GM19239 (cell line): ENCODE results near the gene CHAC1.
A peak's percentile ranks its signal among the peaks of the same experiment; 100 is the strongest.

Experiments used
- DNase-seq: peaks from one replicate; pipeline ENCODE4 v3.0.0; 2011; ENCODE audit warnings: low spot score; ENCODE audit not compliant: insufficient read length
- FAIRE-seq: peaks from 2 replicates; lab custom pipeline; 2011; peaks lifted over from hg19 to GRCh38; lab: Jason Lieb, UNC

The CHAC1 gene, protein sequence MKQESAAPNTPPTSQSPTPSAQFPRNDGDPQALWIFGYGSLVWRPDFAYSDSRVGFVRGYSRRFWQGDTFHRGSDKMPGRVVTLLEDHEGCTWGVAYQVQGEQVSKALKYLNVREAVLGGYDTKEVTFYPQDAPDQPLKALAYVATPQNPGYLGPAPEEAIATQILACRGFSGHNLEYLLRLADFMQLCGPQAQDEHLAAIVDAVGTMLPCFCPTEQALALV

GRCh38 chr15:40952901-40953712 is at the start of gene CHAC1:
Gene CHAC1 (plus strand): TSS chr15:40953471. CDS start chr15:40953584, 113 bp downstream.
- DNase-seq (peak; percentile 99), FAIRE-seq (peak; percentile 94)

- DNase-seq (no peak), FAIRE-seq (no peak)
Observed at GRCh38 chr15:40904552-40905201, 48.6 kb upstream of the CHAC1 start.

DNA sequence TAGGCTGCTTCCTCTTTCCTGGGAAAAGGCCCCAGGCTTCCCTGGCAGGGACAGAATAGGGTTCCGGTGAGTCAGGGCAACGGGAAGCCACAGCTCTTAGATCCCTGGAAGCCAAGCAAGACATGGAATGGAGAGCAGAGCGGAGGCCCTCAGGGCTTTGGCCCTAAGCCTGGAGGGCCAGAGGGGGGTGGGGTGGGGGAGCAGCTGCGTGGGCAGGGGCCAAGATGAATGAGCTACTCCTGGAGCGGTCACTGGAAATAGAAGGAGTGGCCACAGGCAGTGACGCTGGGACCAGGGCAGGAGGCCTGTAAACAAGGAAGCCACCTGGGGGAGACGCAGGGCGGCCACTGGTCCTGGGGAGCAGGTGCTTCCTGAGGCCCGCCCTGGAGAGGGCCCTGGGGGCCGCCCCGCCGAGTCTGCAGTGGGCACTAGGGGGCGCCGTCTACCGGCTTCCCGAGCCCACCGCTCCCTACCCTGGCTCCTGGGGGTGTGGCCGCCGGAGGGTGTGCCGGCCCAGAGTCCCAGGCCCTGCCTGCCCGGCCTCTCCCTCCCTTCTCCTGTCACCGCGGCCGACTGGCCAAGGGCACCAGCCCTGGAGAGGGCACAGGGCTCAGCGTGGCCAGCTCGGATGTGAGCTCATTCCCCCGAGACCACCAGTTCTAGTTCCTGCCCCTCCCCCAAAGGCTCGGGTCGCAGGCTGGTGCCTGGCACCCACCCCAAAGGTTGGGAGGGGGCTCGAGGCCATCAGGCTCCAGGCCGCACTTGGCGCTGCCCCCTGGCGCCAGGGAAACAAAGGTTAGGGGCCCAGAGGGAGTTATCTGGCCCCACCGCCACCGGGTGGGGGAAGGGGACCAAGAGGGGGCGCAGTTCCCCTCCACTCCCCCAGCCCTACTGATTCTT is 46.9 kb upstream of the CHAC1 start:
- peak; percentile 77 for DNase-seq
- FAIRE-seq, result no peak

- FAIRE-seq, result no peak
- DNase-seq, result no peak
Observed at GRCh38 chr15:40906991-40907802, 46.1 kb upstream of the CHAC1 start.

DNA sequence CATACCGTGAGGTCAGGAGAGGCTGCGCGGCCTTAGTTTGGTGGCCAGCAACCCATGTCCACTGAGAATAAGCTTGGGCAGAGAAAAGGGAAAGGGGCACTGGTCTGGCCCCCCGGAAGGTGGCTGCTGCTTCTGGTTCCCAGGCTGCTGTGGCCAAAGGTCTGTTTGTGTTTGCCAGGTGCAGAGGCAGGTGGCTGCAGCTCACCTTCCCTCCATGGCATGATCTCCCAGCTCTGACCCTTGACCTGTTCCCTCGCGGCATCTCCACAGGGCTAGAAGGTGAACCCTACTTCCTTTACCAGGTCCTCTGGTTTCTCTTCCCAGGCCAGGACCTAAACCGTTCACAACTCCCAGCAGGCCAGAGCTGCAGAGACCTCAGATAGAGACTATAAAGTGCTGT is 45.2 kb upstream of the CHAC1 start:
- DNase-seq, result no peak
- FAIRE-seq, result no peak

DNA sequence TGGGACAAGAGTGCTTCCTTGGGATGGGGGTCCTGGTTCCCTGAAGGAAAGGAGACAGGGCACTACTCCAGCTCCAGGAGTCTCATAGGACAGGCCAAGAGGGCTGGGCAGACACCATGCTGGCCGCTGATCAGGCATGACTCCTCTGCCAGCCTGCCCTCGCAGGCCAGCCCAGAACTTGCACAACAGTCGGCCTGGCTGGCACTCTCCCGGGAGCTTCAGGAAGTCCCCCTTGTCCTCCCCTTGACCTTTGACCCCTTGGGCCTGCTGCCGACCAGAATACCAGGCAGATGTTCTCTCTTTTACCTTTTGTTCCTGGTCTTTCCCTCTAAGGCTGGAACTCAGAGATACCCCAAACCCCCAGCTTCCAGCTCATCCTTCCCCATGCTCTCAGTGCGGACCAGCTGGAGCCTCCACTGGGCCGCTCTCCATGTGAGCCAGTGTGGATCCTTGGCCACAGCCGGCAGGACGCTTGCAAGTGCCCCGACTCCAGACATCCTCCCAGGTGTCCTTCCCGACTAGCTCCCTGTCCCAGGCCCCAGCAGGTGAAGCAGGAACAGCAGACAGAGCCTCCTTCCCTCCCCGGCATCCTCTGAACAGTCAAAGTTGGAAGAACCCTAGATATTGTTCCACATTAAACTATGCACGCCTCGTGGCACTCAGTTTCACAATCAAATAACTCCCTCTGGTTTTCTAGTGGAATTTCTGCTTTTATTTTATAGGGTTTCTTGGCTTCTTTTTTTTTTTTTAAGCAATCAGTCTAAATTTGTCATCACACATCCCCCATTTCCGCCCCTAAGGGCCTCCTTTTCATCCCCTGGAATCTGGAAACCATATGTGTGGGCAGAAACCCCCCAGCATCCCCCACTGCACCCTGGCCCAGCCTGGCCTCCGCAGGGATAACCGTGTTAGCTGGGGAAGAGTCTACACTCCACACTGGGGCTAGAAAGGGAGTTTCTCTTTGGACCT is 43.3 kb upstream of the CHAC1 start:
- no peak for FAIRE-seq
- DNase-seq, result no peak

DNA sequence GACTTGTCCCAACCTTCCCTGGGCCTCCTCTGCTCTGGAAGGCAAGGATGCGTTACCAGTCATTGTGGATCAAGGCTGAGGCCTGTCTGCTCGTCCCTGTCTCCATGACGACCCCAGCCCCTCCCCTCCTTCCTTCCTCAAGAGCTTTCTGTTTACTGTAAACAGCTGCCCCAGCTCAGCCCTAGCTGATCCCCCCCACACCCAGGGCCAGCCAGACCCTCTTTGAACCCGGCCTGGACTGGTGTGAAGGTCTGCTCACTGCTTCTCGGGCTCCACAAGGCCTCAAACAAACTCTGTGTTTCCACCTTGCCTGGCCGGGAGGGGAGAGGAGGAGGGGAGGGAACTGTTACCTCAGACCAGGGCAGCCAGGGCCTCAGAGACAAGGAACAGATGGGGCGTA is 42.1 kb upstream of the CHAC1 start:
- no peak for FAIRE-seq
- DNase-seq, result no peak

GRCh38 chr15:40911693-40912092 is 41.6 kb upstream of the CHAC1 start:
- DNase-seq (no peak), FAIRE-seq (no peak)

GRCh38 chr15:40912478-40912877 is 40.8 kb upstream of the CHAC1 start:
- DNase-seq (no peak), FAIRE-seq (no peak)

- FAIRE-seq (no peak), DNase-seq (no peak)
Observed at GRCh38 chr15:40914013-40914412, 39.3 kb upstream of the CHAC1 start.

- FAIRE-seq (no peak), DNase-seq (no peak)
Observed at GRCh38 chr15:40914486-40914885, 38.8 kb upstream of the CHAC1 start.

- FAIRE-seq (no peak), DNase-seq (no peak)
Observed at GRCh38 chr15:40915116-40915661, 38.1 kb upstream of the CHAC1 start.

DNA sequence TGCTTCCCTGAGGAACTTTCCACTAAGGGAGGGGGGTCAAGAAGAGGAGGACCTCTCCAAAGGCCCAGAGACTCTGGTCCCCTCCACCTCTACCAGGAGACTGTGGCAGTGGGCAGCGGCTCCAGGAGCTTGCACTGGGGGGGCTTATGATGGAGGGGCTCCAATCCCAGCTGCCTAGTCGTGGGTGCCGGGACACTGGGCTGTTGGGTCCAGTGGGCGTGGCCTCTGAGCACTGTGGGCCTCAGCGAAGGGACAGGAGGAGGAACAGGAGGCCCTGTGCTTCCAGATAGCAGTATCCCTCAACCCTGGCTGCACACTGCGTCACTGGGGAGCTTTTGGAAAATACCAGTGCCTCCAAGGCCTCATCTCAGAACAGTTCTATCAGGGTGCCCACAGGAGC is 37.6 kb upstream of the CHAC1 start:
- DNase-seq, result no peak
- FAIRE-seq, result no peak

DNA sequence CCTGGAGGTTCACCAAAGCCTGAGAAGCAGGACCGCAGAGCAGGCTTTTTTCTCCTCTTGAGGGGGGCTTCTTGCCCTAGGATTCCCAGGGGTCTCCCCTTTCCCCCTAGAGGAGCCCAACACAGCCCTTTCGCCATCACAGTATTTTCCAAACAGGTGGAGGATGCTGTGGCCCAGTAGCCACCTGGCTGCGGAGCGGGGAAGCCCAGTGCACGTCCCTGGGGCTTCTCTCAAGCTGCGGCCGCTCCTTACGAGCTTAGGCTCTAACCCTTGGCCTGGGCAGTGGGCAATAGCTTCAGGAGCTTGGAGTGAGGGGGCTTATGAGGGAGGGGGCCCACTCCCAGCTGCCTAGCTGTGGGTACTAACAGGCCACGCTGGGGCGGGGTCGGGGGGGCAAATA is 35.7 kb upstream of the CHAC1 start:
- DNase-seq, result no peak
- no peak for FAIRE-seq

DNA sequence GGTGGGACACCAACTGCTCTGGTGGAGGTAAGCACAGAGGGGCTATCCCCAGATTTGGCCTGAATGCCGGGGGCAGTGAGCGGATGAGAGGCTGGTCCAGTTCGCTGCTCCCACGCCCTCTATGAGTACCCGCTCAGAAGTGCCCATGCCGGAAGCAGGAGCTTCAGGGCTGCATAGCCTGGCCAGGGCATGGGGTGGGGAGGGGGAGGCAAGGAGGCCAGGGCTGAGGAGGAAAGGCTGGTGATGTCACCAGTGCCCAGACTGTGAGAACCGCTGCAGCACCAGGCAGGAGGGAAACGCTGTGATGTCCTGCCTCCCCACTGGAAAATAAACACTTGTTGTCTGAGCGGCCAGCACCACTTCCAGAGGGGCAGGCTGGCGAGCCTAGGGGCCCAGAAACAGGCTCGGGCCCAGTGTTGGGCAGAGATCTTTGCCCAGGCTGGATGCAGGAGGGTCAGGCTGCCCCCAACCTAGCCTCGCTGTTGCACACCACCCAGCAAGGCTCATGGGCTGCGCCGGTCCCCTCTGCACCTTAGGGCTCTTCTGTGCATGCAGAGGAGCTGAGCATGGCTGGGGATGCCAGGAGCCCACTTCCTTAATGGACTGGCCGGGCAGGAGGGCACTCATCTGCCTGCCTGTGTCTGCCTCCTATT is 35.0 kb upstream of the CHAC1 start:
- FAIRE-seq (no peak), DNase-seq (no peak)

DNA sequence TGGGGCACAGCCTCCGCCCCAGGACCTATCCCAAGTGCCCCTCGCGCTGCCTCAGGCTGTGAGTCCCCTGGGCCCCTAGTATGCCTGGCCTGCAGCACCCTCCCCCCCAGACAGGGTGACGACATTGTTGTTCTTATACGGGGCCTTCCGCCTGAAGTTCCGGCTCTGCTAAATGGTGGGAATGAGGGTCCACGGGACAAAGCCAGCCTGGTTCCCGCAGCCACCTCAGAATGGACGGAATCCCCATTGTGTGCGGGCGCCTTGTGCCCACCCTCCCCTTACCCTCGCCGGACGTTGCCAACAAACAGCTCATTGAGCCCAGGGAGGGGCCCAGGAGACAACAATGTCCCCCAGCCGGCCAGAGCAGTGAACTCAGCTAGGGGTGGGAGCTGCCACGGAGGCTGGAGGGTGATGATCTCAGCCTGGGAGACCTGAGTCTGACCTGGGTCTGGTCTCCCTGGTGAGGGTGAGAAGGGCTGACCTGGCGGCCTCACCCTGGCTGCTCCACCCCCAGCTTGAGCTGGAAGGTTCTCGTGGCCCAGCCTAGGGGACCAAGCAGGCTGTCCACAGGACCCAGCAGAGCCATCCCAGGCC is 34.4 kb upstream of the CHAC1 start:
- FAIRE-seq (no peak), DNase-seq (no peak)

- no peak for DNase-seq
- FAIRE-seq, result no peak
Observed at GRCh38 chr15:40921949-40922607, 31.2 kb upstream of the CHAC1 start.
